Measurements from ENCODE around the gene DAB2IP. TPM values are rescaled to one million over a fixed set of nuclear protein-coding genes. Genes with fewer than 3 reads are reported as not detected.

Gene DAB2IP
- polyA plus RNA-seq, 1 experiment: 20.4 TPM

DNA sequence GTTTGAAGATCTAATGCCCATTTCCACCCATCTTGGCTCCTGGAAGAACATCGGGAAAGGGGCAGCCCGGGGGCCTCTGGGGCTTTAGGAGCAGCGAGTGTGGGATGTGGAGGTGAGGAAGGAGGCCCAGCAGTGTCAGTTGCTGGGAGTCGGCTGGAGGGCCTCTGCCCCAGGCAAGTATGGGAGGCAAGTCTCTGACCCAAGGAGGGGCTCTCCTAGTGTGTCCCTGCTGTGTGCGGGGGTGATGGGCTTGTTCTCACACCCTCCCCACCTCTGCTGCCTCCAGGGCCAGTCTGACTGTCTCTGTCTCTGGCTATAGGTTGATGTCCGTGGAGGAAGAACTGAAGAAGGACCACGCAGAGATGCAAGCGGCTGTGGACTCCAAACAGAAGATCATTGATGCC, 129.7 kb downstream of the DAB2IP start:
- ChIA-PET POLR2A (no interaction called here), CTCF (interaction anchor here (0.5 kb wide), 1 partner anchor 318 kb away, joined by 4 read pairs; no protein-coding TSS in a partner anchor)
- Histone ChIP-seq H3K27me3 (ENCODE audit: control insufficient read depth, insufficient read depth, low read length) (no peaks in the 10 kb centered on the region), H3K27ac (ENCODE audit: low read depth, low read length) (no peak overlapping the region), H3K9me3 (ENCODE audit: control insufficient read depth, insufficient read depth, low read length) (peaks cover 6% of the 10 kb centered on the region), H3K4me3 (ENCODE audit: low read depth, low read length) (no peak overlapping the region)
- TF ChIP-seq, protein P1, sequence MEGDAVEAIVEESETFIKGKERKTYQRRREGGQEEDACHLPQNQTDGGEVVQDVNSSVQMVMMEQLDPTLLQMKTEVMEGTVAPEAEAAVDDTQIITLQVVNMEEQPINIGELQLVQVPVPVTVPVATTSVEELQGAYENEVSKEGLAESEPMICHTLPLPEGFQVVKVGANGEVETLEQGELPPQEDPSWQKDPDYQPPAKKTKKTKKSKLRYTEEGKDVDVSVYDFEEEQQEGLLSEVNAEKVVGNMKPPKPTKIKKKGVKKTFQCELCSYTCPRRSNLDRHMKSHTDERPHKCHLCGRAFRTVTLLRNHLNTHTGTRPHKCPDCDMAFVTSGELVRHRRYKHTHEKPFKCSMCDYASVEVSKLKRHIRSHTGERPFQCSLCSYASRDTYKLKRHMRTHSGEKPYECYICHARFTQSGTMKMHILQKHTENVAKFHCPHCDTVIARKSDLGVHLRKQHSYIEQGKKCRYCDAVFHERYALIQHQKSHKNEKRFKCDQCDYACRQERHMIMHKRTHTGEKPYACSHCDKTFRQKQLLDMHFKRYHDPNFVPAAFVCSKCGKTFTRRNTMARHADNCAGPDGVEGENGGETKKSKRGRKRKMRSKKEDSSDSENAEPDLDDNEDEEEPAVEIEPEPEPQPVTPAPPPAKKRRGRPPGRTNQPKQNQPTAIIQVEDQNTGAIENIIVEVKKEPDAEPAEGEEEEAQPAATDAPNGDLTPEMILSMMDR (IDR thresholded peaks at IDR 0.05; ENCODE audit: low read depth, low read length): no peak
- no peak for DNase-seq (ENCODE audit: low read depth, low spot score)

DNA sequence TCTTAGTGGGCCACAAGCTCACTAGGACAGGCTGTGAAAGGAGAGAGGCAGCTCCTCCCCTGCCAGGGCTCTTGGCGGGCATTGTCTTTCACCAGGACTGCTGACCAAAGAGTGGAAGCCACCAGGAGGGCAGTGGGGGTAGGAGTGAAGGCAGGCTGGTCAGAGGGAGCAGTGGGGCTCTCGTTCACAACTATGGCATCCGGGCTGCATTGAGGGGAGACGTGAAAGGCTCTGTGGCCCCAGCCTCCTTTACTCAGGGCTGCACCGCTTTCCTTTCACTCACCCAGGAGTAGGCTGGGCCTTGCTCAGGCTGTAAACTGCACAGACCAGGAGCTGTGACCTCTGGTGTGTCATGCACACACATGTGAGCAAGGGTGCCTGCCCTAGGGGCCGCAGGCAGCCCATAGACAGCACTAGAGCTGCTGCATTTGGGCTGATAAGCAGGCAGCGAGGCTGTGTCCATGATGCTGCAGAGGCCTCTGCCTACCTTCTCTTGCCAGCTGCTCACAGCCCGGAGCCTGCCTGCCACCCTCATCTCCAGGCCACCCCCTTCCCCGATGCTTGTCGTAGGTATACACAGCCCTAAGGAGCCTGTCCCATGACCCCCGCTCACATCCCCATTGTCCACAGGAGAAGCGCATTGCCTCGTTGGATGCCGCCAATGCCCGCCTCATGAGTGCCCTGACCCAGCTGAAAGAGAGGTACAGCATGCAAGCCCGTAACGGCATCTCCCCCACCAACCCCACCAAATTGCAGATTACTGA, 130.4 kb downstream of the DAB2IP start:
- POLR2A ChIA-PET: no interaction called here
- TF ChIP-seq, protein P1 (IDR thresholded peaks at IDR 0.05; ENCODE audit: low read depth, low read length): no peak
- H3K4me3 ChIP-seq (ENCODE audit: low read depth, low read length): no peak overlapping the region
- H3K27me3 ChIP-seq (ENCODE audit: control insufficient read depth, insufficient read depth, low read length): no peaks in the 10 kb centered on the region
- DNase-seq (ENCODE audit: low read depth, low spot score): no peak
- H3K9me3 ChIP-seq (ENCODE audit: control insufficient read depth, insufficient read depth, low read length): peaks cover 2% of the 10 kb centered on the region
- CTCF ChIA-PET: no interaction called here
- no peak overlapping the region for H3K27ac ChIP-seq (ENCODE audit: low read depth, low read length)

DNA sequence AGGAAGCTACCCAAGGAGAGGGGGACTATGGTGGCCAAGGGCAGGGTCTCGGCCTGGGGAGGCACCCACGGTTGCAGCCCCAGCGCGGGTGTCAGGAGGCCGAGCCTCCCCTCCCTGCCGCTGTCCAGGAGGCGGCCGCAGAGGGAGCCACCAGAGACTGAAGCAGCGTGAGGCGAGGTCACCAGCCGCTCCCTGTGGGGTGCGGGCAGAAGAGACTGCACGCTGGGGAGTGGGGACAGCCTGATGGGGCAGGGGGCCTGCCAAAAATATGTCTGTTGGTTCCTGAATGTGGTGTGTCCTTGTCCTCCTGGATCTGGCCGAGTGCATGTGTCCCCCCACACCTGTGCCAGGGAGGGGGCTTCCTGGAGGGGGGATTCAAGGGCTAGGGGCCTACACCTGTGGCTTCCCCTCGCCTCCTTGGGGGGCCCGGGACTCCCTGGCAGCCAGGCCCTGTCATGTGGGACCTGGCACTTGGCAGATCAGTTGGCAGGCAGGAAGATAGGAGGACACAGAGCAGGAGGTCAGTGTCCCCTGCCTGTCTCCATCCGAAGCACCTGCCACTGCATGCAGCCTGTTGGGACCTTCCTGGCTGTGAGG, 131.2 kb downstream of the DAB2IP start:
- H3K27me3 ChIP-seq (ENCODE audit: control insufficient read depth, insufficient read depth, low read length): no peaks in the 10 kb centered on the region
- ChIA-PET CTCF (no interaction called here), POLR2A (interaction anchor here (0.5 kb wide), 1 partner anchor 236 kb away, joined by 3 read pairs; no protein-coding TSS in a partner anchor)
- TF ChIP-seq, protein P1 (IDR thresholded peaks at IDR 0.05; ENCODE audit: low read depth, low read length): no peak
- H3K4me3 ChIP-seq (ENCODE audit: low read depth, low read length): no peak overlapping the region
- H3K9me3 ChIP-seq (ENCODE audit: control insufficient read depth, insufficient read depth, low read length): peaks cover 2% of the 10 kb centered on the region
- DNase-seq (ENCODE audit: low read depth, low spot score): no peak
- no peak overlapping the region for H3K27ac ChIP-seq (ENCODE audit: low read depth, low read length)

DNA sequence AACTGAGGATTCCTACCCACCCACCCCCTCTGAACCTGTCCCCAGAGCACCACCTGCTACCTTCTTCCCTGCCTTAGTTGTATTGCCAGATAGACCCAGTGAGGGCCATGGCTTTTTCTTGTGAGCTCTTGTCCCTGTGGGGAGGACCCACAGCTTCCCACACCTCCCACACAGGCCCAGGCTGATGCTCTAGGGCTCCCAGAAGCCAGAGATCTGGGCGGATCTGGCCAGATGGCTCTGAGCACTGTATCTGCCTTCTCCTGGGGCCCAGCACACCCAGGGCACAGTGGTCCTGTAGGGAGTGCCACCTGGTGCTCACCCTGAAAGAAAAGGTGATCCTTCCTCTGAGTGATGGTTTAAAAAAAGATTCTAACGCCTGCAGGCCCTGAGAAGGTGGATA, 131.7 kb downstream of the DAB2IP start:
- ChIA-PET CTCF (no interaction called here), POLR2A (interaction anchor here (0.5 kb wide), 1 partner anchor 237 kb away, joined by 3 read pairs; no protein-coding TSS in a partner anchor)
- no peaks in the 10 kb centered on the region; the same call in 1 of the 2 replicates for H3K9me3 ChIP-seq (ENCODE audit: control insufficient read depth, insufficient read depth, low read length)
- H3K4me3 ChIP-seq (ENCODE audit: low read depth, low read length): no peak overlapping the region
- TF ChIP-seq, protein P1 (IDR thresholded peaks at IDR 0.05; ENCODE audit: low read depth, low read length): no peak
- no peak for DNase-seq (ENCODE audit: low read depth, low spot score)
- no peak overlapping the region for H3K27ac ChIP-seq (ENCODE audit: low read depth, low read length)
- H3K27me3 ChIP-seq (ENCODE audit: control insufficient read depth, insufficient read depth, low read length): no peaks in the 10 kb centered on the region
